A673 (cell line): ENCODE data around the gene GNG7. TPM values are rescaled to one million over a fixed set of nuclear protein-coding genes. Genes with fewer than 3 reads are reported as not detected.

Experiments
- BruUV-seq: library from RNA; stranded (reverse); fragments of 400-500 nt; replicated peaks from 2 replicates; lab custom pipeline; 2021; lab: Mats Ljungman, UMichigan
- CTCF ChIA-PET: fragments of 300-600 bp; sonication (Branson Sonifier 250); formaldehyde crosslinking; loops from one replicate; lab custom pipeline; 2022; ENCODE audit warnings: antibody characterized with exemption; lab: Charles Lee
- POLR2A ChIA-PET: fragments of 300-600 bp; sonication (Branson Sonifier 250); formaldehyde crosslinking; loops from one replicate; lab custom pipeline; 2022; ENCODE audit warnings: antibody characterized with exemption; ENCODE audit not compliant: low non-redundant PET; lab: Charles Lee
- DNase-seq: peaks from one replicate; pipeline ENCODE4 v3.0.0-alpha.2; 2015; ENCODE audit warnings: low spot score
- H3K27ac ChIP-seq: fragments of 200-600 bp; sonication (generic); 2 replicates; pipeline ENCODE4 v1.5.1; 2016; ENCODE audit warnings: mixed run types, low read depth, mild to moderate bottlenecking, mixed read lengths, antibody characterized with exemption, low read length; ENCODE audit not compliant: poor library complexity, severe bottlenecking
- H3K27me3 ChIP-seq: fragments of 200-600 bp; sonication (generic); replicated peaks from 2 replicates; pipeline ENCODE4 v1.6.1; 2017; ENCODE audit warnings: mixed run types, low read depth, mild to moderate bottlenecking, mixed read lengths, antibody characterized with exemption, low read length; ENCODE audit not compliant: insufficient read depth, poor library complexity
- H3K36me3 ChIP-seq: fragments of 200-600 bp; sonication (generic); 2 replicates; pipeline ENCODE4 v1.6.1; 2016; ENCODE audit warnings: mixed run types, mild to moderate bottlenecking, mixed read lengths, antibody characterized with exemption, low read length; ENCODE audit not compliant: insufficient read depth, poor library complexity, severe bottlenecking
- H3K4me1 ChIP-seq: fragments of 200-600 bp; sonication (generic); 2 replicates; pipeline ENCODE4 v1.6.1; 2017; ENCODE audit warnings: mixed run types, mild to moderate bottlenecking, mixed read lengths, antibody characterized with exemption, low read length; ENCODE audit not compliant: insufficient read depth, poor library complexity, severe bottlenecking
- H3K4me3 ChIP-seq: fragments of 200-600 bp; sonication (generic); 2 replicates; pipeline ENCODE4 v1.5.1; 2016; ENCODE audit warnings: low read depth, mixed run types, mild to moderate bottlenecking, mixed read lengths, low read length; ENCODE audit not compliant: poor library complexity, severe bottlenecking
- H3K9me3 ChIP-seq: fragments of 200-600 bp; sonication (generic); 2 replicates; pipeline ENCODE4 v1.6.1; 2016; ENCODE audit warnings: mixed run types, low read depth, mild to moderate bottlenecking, mixed read lengths, antibody characterized with exemption, low read length; ENCODE audit not compliant: poor library complexity, severe bottlenecking
- CTCF ChIP-seq: fragments of 300-800, 200-600 bp; sonication (generic); conservative IDR thresholded peaks from 2 replicates; pipeline ENCODE4 v1.5.1; 2017; ENCODE audit warnings: low read depth, mild to moderate bottlenecking, antibody characterized with exemption, low read length, moderate library complexity, mixed read lengths
- EZH2 ChIP-seq: fragments of 200-600 bp; sonication (generic); IDR thresholded peaks from 2 replicates; pipeline ENCODE4 v1.6.1; 2017; ENCODE audit warnings: borderline replicate concordance, low read depth, mild to moderate bottlenecking, mixed read lengths, antibody characterized with exemption, low read length; ENCODE audit not compliant: poor library complexity, severe bottlenecking
- intact Hi-C: fragments of 100-400 bp; cut with micrococcal nuclease; formaldehyde crosslinking; loops from one replicate; pipeline ENCODE4 v1.10.0; 2022; ENCODE audit not compliant: unreplicated experiment
- total RNA-seq: library from RNA; stranded (reverse); gene quantifications from 2 replicates; pipeline ENCODE4 v1.2.3, GENCODE V29; 2021

The GNG7 gene
- total RNA-seq, 1 experiment from 2014 or later: 0.30 TPM

DNA sequence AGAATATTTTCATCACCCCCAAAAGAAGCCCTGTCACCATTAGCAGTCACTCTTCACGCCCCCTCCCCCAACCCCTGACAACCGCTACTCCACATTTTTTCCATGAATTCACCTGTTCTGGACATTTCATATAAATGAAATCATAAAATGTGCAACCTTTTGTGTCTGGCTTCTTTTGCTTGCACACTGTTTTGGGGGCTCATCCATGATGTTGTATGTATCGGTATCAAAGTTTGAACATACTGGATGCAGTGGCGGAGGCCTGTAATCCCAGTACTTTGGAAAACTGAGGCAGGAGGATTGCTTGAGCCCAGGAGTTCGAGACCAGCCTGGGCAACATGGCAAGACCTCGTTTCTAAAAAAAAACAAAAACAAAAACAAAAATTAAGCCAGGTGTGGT, 219.4 kb downstream of the GNG7 start:
- peaks cover 6% of the 10 kb centered on the region for H3K9me3 ChIP-seq
- intact Hi-C loops: no loop called here
- ChIA-PET POLR2A (no interaction called here), CTCF (no interaction called here)
- no peak overlapping the region for H3K27ac ChIP-seq
- H3K4me3 ChIP-seq: no peak overlapping the region
- DNase-seq: no peak
- no peaks in the 10 kb centered on the region for H3K36me3 ChIP-seq
- TF ChIP-seq EZH2 (no peak), CTCF (no peak)
- H3K27me3 ChIP-seq: no peaks in the 10 kb centered on the region
- no TSS peak for BruUV-seq
- H3K4me1 ChIP-seq: peaks cover 10% of the 10 kb centered on the region

GRCh38 chr19:2482354-2483038, 220.0 kb downstream of the GNG7 start:
- Histone ChIP-seq H3K36me3 (no peaks in the 10 kb centered on the region), H3K27me3 (no peaks in the 10 kb centered on the region), H3K27ac (no peak overlapping the region), H3K4me3 (no peak overlapping the region), H3K4me1 (peaks cover 15% of the 10 kb centered on the region), H3K9me3 (peaks cover 6% of the 10 kb centered on the region)
- TF ChIP-seq EZH2 (no peak), CTCF (no peak)
- intact Hi-C loops: no loop called here
- CTCF ChIA-PET: no interaction called here
- POLR2A ChIA-PET: no interaction called here
- DNase-seq: no peak
- no TSS peak for BruUV-seq

GRCh38 chr19:2481466-2481865, 221.0 kb downstream of the GNG7 start:
- no peak overlapping the region for H3K27ac ChIP-seq
- H3K4me1 ChIP-seq: peaks cover 20% of the 10 kb centered on the region
- DNase-seq: no peak
- intact Hi-C loops: no loop called here
- TF ChIP-seq EZH2 (no peak), CTCF (no peak)
- ChIA-PET CTCF (no interaction called here), POLR2A (no interaction called here)
- no peaks in the 10 kb centered on the region for H3K27me3 ChIP-seq
- no peak overlapping the region for H3K4me3 ChIP-seq
- no TSS peak for BruUV-seq
- H3K36me3 ChIP-seq: no peaks in the 10 kb centered on the region
- peaks cover 6% of the 10 kb centered on the region for H3K9me3 ChIP-seq
